SU-DHL-6 (cell line): ENCODE results near the gene KRTAP22-1.

Source experiments
- H2AFZ ChIP-seq: fragments of 200-600 bp; sonication (generic); 2 replicates; pipeline ENCODE4 v1.6.1; 2014; ENCODE audit warnings: low read depth, mild to moderate bottlenecking, moderate library complexity, mixed read lengths, antibody characterized with exemption, low read length; ENCODE audit not compliant: severe bottlenecking
- H3F3A ChIP-seq: fragments of 200-600 bp; shearing (Covaris generic); 2 replicates; pipeline ENCODE4 v1.6.0; 2016; ENCODE audit warnings: antibody characterized with exemption, mild to moderate bottlenecking; ENCODE audit not compliant: insufficient read depth
- H3K27ac ChIP-seq: fragments of 200-600 bp; sonication (generic); 2 replicates; pipeline ENCODE4 v1.5.1; 2016; ENCODE audit warnings: low read depth, mild to moderate bottlenecking, low read length, moderate library complexity, mixed read lengths
- H3K27me3 ChIP-seq: fragments of 200-600 bp; sonication (generic), shearing (Covaris generic); 2 replicates; pipeline ENCODE4 v1.6.0; 2014; ENCODE audit warnings: mild to moderate bottlenecking, low read length
- H3K36me3 ChIP-seq: fragments of 200-600 bp; sonication (generic); 2 replicates; pipeline ENCODE4 v1.6.1; 2014; ENCODE audit warnings: mild to moderate bottlenecking, low read length, mixed read lengths
- H3K4me2 ChIP-seq: fragments of 300-600, 200-600 bp; shearing (Covaris generic), sonication (generic); 2 replicates; pipeline ENCODE4 v1.6.0; 2014; ENCODE audit warnings: low read length, low read depth, mild to moderate bottlenecking; ENCODE audit not compliant: poor library complexity, severe bottlenecking
- H3K4me3 ChIP-seq: fragments of 200-600 bp; sonication (generic); 2 replicates; pipeline ENCODE4 v1.5.1; 2014; ENCODE audit warnings: antibody characterized with exemption, low read length, mild to moderate bottlenecking, mixed read lengths; ENCODE audit not compliant: insufficient read depth, poor library complexity, severe bottlenecking
- H3K79me2 ChIP-seq: fragments of 200-600 bp; sonication (generic); 2 replicates; pipeline ENCODE4 v1.6.1; 2014; ENCODE audit warnings: mild to moderate bottlenecking, low read length, moderate library complexity; ENCODE audit not compliant: insufficient read depth
- H3K9ac ChIP-seq: fragments of 200-600 bp; sonication (generic); 2 replicates; pipeline ENCODE4 v1.7.0; 2014; ENCODE audit warnings: mild to moderate bottlenecking, low read length
- H3K9me2 ChIP-seq: fragments of 200-600 bp; sonication (generic); replicated peaks from 2 replicates; pipeline ENCODE4 v1.6.1; 2014; ENCODE audit warnings: low read length; ENCODE audit not compliant: insufficient read depth
- H3K9me3 ChIP-seq: fragments of 200-600 bp; sonication (generic); 2 replicates; pipeline ENCODE4 v1.6.1; 2014; ENCODE audit warnings: low read length, mixed read lengths; ENCODE audit not compliant: insufficient read depth
- H4K20me1 ChIP-seq: fragments of 200-600 bp; sonication (generic); 2 replicates; pipeline ENCODE4 v1.6.1; 2014; ENCODE audit warnings: low read depth, mild to moderate bottlenecking, antibody characterized with exemption, low read length, moderate library complexity, mixed read lengths
- CTCF ChIP-seq: fragments of 200-600 bp; sonication (generic); IDR thresholded peaks from one replicate; pipeline ENCODE4 v1.5.1; 2017; ENCODE audit warnings: antibody characterized with exemption, mild to moderate bottlenecking, low read length, moderate library complexity; ENCODE audit not compliant: insufficient read depth, poor library complexity, severe bottlenecking
- EZH2phosphoT487 ChIP-seq: fragments of 200-600 bp; sonication (generic), shearing (Covaris generic); conservative IDR thresholded peaks from 2 replicates; pipeline ENCODE4 v1.6.1; 2018; ENCODE audit warnings: mild to moderate bottlenecking, antibody characterized with exemption, low read length, moderate library complexity, mixed read lengths

The KRTAP22-1 gene

GRCh38 chr21:30561264-30561895, 39.5 kb upstream of the KRTAP22-1 start, which contains the start of gene KRTAP19-7:
KRTAP19-7 (minus strand) TSS chr21:30561314; CDS start chr21:30561289, 25 bp downstream.
- H2AFZ ChIP-seq = no peak within 1 kb of the TSS
- no peaks in the 10 kb centered on the region for H4K20me1 ChIP-seq
- TF ChIP-seq CTCF (no peak), EZH2phosphoT487 (no peak)
- no peaks in the 10 kb centered on the region for H3K27me3 ChIP-seq
- no peak within 1 kb of the TSS for H3K4me2 ChIP-seq
- no peaks in the 10 kb centered on the region for H3K79me2 ChIP-seq
- H3F3A ChIP-seq = no peaks in the 10 kb centered on the region
- no peaks in the 10 kb centered on the region for H3K36me3 ChIP-seq
- H3K4me3 ChIP-seq = no peak within 1 kb of the TSS
- H3K27ac ChIP-seq = no peak within 1 kb of the TSS
- no peaks in the 10 kb centered on the region for H3K9me2 ChIP-seq
- H3K9me3 ChIP-seq = no peaks in the 10 kb centered on the region
- H3K9ac ChIP-seq = no peak within 1 kb of the TSS

GRCh38 chr21:30561957-30562356, 38.9 kb upstream of the KRTAP22-1 start:
- Histone ChIP-seq H3K79me2 (no peaks in the 10 kb centered on the region), H3K9ac (no peak overlapping the region), H3F3A (no peaks in the 10 kb centered on the region), H3K4me2 (no peak overlapping the region), H3K36me3 (no peaks in the 10 kb centered on the region), H2AFZ (no peak overlapping the region), H4K20me1 (no peaks in the 10 kb centered on the region), H3K27ac (no peak overlapping the region), H3K4me3 (no peak overlapping the region), H3K9me3 (no peaks in the 10 kb centered on the region), H3K9me2 (no peaks in the 10 kb centered on the region), H3K27me3 (no peaks in the 10 kb centered on the region)
- TF ChIP-seq CTCF (no peak), EZH2phosphoT487 (no peak)

GRCh38 chr21:30563072-30563471, 37.8 kb upstream of the KRTAP22-1 start:
- Histone ChIP-seq H3K9ac (no peak overlapping the region), H3K4me2 (no peak overlapping the region), H3K36me3 (no peaks in the 10 kb centered on the region), H3K79me2 (no peaks in the 10 kb centered on the region), H3F3A (no peaks in the 10 kb centered on the region), H3K4me3 (no peak overlapping the region), H4K20me1 (no peaks in the 10 kb centered on the region), H2AFZ (no peak overlapping the region), H3K9me3 (no peaks in the 10 kb centered on the region), H3K27ac (no peak overlapping the region), H3K27me3 (no peaks in the 10 kb centered on the region), H3K9me2 (no peaks in the 10 kb centered on the region)
- TF ChIP-seq CTCF = no peak
- no peak for TF ChIP-seq EZH2phosphoT487
